HG02852 (cell line): ENCODE data around the gene PLEKHH1.
"Not testable (repeated sequence)": the region's sequence is repeated elsewhere in the genome, so short reads cannot be mapped to it uniquely, and the experiment has no call there.

Source experiments
- ATAC-seq: cut with Tn5 transposase; IDR thresholded peaks from one replicate; pipeline ENCODE4 v1.9.1; 2021; ENCODE audit warnings: mild to moderate bottlenecking, moderate library complexity; ENCODE audit not compliant: unreplicated experiment

The PLEKHH1 gene

GRCh38 chr14:67529947-67530935, 2.8 kb upstream of the PLEKHH1 start:
- no peak for ATAC-seq

GRCh38 chr14:67532606-67532997, 488 bp upstream of the PLEKHH1 start:
- ATAC-seq = no peak

GRCh38 chr14:67533754-67534085, 630 bp downstream of the PLEKHH1 start:
- no peak for ATAC-seq

- ATAC-seq = no peak
Measured at GRCh38 chr14:67536087-67536486, 3.0 kb downstream of the PLEKHH1 start.

GRCh38 chr14:67537736-67538135, 4.6 kb downstream of the PLEKHH1 start:
- ATAC-seq = no peak

- ATAC-seq = no peak
Measured at GRCh38 chr14:67538501-67538900, 5.4 kb downstream of the PLEKHH1 start.

GRCh38 chr14:67539116-67539515, 6.0 kb downstream of the PLEKHH1 start:
- no peak for ATAC-seq

GRCh38 chr14:67541448-67542387, 8.6 kb downstream of the PLEKHH1 start:
- no peak for ATAC-seq

GRCh38 chr14:67542620-67543019, 9.5 kb downstream of the PLEKHH1 start:
- ATAC-seq = not testable (repeated sequence)

GRCh38 chr14:67544590-67544989, 11.5 kb downstream of the PLEKHH1 start:
- ATAC-seq = no peak

- no peak for ATAC-seq
Measured at GRCh38 chr14:67547224-67547780, 14.2 kb downstream of the PLEKHH1 start.

GRCh38 chr14:67549734-67550133, 16.6 kb downstream of the PLEKHH1 start:
- ATAC-seq = no peak

- no peak for ATAC-seq
Measured at GRCh38 chr14:67551123-67551522, 18.0 kb downstream of the PLEKHH1 start.

GRCh38 chr14:67551940-67552339, 18.9 kb downstream of the PLEKHH1 start:
- ATAC-seq = no peak

- ATAC-seq = no peak
Measured at GRCh38 chr14:67553547-67553946, 20.5 kb downstream of the PLEKHH1 start.

GRCh38 chr14:67554341-67554740, 21.3 kb downstream of the PLEKHH1 start:
- ATAC-seq = no peak

GRCh38 chr14:67555518-67556090, 22.5 kb downstream of the PLEKHH1 start:
- ATAC-seq = no peak

- ATAC-seq = no peak
Measured at GRCh38 chr14:67556671-67557070, 23.6 kb downstream of the PLEKHH1 start.

GRCh38 chr14:67557118-67557517, 24.0 kb downstream of the PLEKHH1 start:
- no peak for ATAC-seq

GRCh38 chr14:67557656-67558055, 24.6 kb downstream of the PLEKHH1 start:
- no peak for ATAC-seq

GRCh38 chr14:67559639-67560038, 26.5 kb downstream of the PLEKHH1 start:
- no peak for ATAC-seq
